ENCODE data around the gene MYO1B.

DNA sequence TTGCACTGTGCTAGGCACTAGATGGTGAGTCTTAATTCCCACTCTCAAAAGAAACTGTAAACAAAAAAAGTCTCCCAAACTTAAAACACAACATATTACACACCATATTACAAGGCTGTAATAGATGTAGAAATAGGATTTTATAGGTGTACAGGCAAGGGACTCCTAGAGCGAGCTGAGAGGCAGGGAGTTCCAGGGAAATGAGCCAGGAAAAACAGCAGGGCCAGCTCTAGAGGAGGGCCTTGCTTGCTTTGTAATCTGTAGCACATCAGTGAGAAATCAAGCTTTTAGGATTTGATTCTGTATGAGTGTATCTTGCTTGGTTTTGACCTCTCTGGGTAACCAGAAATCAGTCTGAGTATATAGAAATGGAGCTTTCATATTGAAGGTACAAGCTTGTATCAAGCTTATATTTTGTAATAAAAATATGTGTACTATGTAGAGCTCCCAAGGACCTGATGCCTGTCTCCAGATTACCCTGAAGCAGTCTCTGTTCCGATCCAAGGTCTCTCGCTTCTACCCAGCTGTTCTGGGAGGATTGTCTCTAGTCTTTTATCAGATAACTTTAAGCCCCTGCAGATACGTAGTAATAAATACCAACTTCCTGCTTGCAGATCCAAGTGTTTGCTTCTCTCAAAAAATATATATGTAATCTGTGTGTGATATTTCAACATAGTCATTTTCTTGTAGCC is 73.0 kb downstream of the MYO1B start:
- TF ChIP-seq ZNF274 (IDR thresholded peaks at IDR 0.05; ENCODE audit: low read depth, low read length) (no peak), SUZ12 (IDR thresholded peaks at IDR 0.05; ENCODE audit: extremely low read depth, insufficient read depth, insufficient read length) (no peak)
